ENCODE results near the gene AK5. TPM values are rescaled to one million over a fixed set of nuclear protein-coding genes. Genes with fewer than 3 reads are reported as not detected.

AK5 gene
- total and polyA plus RNA-seq, 11 donors = 0.14 to 0.91 (median 0.40) TPM; not detected in 2

DNA sequence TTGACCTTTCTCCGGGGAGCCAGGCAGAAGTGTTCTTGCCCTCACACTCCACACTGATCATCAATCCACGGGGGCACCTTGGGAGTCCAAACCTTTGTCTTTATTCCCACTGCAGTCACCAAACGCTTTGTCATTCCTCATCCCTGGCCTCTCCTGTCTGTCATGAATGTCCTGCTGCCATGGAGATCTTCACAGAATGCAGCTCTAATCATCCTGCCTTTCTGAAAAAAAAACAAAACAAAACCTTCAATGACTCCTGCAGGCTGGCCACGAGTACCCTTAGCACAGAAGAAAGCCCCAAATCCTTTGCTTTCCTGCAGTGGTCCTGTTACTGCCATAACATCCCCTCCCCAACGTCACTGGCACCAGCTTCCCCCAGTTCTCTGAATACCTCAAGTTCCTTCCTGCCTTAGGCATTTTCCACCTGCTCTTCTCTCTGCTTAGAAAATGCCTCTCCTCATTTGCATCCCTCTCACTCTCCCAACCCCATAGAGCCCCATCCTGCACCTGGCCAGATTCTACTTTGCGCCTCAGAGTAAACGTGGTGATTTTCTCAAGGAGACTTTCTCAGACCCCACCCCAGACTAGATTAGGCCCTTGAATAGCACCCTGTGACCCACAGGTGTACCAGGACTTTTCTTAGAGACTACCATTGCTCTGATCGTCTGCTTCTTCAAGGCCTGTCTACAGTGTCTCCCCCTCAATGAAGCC lies 131.2 kb downstream of the AK5 start:
- no peak for ATAC-seq
- no peaks in the 10 kb centered on the region for H3K36me3 ChIP-seq
- H3K4me1 ChIP-seq = peaks cover 0 to 25% (median 0%) of the 10 kb centered on the region in 12 donors
- DNase-seq = no peak
- H3K27ac ChIP-seq = no peak overlapping the region
- peaks cover 0 to 3% (median 0%) of the 10 kb centered on the region in 12 donors for H3K9me3 ChIP-seq
- 50 to 64% (median 55%) methylated on average over 8 of the region's 8 CpGs for WGBS, 4 donors
- TF ChIP-seq POLR2A (IDR thresholded peaks at IDR 0.05) (no peak), CTCF (IDR thresholded peaks at IDR 0.05) (no peak)
- intact Hi-C loops (cut with DNase I) = no loop called here
- no peak overlapping the region for H3K4me3 ChIP-seq
- peaks cover 0 to 17% (median 0%) of the 10 kb centered on the region in 9 donors for H3K27me3 ChIP-seq

DNA sequence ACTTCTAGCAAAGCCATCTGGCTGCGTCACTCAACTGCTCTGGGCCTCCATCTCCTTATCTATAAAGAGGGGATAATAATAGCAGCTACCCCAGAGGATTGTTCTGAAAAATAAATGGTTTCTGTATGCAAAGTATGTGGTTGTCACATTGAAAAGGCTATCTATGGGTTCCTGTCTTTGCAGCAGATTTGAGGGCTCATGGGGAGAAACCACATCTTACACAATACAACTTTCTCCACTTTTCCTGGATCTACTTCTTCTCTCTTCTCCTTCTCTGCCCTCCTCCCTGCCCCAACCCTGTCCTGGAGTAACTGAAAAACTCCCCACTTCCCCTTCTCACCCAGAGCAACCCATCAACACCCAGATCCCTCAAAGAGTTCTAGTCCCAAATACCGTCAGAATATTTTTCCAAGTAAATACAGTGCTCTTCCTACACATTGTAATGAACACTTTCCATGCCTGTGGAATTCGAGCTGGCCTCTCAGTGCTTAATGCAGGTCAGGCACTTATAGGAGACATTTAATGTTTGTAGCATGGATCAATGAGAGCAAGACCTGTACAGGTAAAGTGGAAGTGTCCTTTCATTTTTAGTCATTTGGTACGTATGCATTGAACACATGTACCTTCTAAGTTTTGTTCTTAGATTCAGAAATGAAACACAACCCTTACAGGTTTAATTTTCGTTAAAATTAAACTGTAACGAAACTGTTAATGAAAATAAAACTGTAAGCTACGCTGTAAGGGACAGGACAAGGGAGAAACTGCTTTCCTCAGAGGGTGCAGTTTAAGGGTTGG lies 131.9 kb downstream of the AK5 start:
- Histone ChIP-seq H3K4me1 (peaks cover 0 to 25% (median 0%) of the 10 kb centered on the region in 12 donors), H3K36me3 (no peaks in the 10 kb centered on the region), H3K4me3 (no peak overlapping the region), H3K9me3 (peaks cover 0 to 3% (median 0%) of the 10 kb centered on the region in 12 donors), H3K27ac (no peak overlapping the region), H3K27me3 (peaks cover 0 to 22% (median 0%) of the 10 kb centered on the region in 9 donors)
- DNase-seq = no peak
- peak in 1 of 4 donors; percentile 61 for ATAC-seq
- 62 to 76% (median 66%) methylated on average over 7 of the region's 7 CpGs for WGBS, 4 donors
- TF ChIP-seq POLR2A (IDR thresholded peaks at IDR 0.05) (no peak), CTCF (IDR thresholded peaks at IDR 0.05) (no peak)
- intact Hi-C loops (cut with DNase I) = no loop called here

GRCh38 chr1:77415579-77415978 lies 133.8 kb downstream of the AK5 start:
- H3K36me3 ChIP-seq = no peaks in the 10 kb centered on the region
- WGBS, 4 donors = 72 to 81% (median 75%) methylated on average over 4 of the region's 4 CpGs
- DNase-seq (no peak), ATAC-seq (no peak)
- intact Hi-C loops (cut with DNase I) = no loop called here
- peaks cover 0 to 22% (median 0%) of the 10 kb centered on the region in 9 donors for H3K27me3 ChIP-seq
- no peaks in the 10 kb centered on the region for H3K9me3 ChIP-seq
- H3K4me3 ChIP-seq = no peak overlapping the region
- H3K27ac ChIP-seq = no peak overlapping the region
- TF ChIP-seq CTCF (IDR thresholded peaks at IDR 0.05) (no peak), POLR2A (IDR thresholded peaks at IDR 0.05) (no peak)
- peaks cover 0 to 25% (median 0%) of the 10 kb centered on the region in 12 donors for H3K4me1 ChIP-seq
